Endometrial microvascular endothelial cells (primary cell): Measurements from ENCODE around the gene BMERB1. TPM values are rescaled to one million over a fixed set of nuclear protein-coding genes. Genes with fewer than 3 reads are reported as not detected.

Source experiments
- in situ Hi-C: cut with HindIII; loops from 2 replicates; pipeline ENCODE4 v1.10.0; 2017; ENCODE audit warnings: low sequenced_read_pairs, low pct_unique_long_range_greater_than_20kb; ENCODE audit errors: inconsistent ontology term
- total RNA-seq: library from RNA; depleted of rRNA; stranded (reverse); fragments of >200 nt; gene quantifications from one replicate; pipeline ENCODE4 v1.2.3, GENCODE V29; 2015; ENCODE audit errors: inconsistent ontology term

The BMERB1 gene
- total RNA-seq, 1 donor from 2014 or later: 28.4 TPM

DNA sequence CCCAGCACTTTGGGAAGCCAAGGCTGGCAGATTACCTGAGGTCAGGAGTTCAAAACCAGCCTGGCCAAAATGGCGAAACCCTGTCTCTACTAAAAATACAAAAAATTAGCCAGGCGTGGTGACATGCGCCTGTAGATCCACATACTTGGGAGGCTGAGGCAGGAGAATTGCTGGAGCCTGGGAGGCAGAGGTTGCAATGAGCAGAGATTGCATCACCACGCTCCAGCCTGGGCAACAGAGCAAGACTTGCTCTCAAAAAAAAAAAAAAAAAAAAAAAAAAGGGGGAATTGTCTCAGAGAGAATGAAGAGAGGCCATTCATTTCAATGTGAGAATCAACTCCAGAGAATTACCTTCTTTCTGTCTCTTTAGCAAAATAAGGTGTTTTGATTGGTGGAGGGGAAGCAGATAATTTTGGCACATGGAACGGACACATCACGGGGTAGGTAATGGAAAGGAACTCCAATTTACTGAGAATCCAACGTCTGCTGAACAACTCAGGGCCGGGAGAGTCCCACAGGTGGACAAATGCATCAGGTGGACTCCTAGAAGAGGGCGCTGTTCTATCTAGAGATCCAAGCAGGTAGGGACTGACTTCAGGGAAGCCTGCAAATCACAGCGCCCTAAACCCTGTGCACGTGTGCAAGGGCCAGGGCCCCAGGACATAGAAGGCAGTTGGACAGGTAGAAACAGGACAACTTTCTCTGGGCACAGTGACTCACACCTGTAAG lies 77.5 kb downstream of the BMERB1 start:
- in situ Hi-C loops: no loop called here

DNA sequence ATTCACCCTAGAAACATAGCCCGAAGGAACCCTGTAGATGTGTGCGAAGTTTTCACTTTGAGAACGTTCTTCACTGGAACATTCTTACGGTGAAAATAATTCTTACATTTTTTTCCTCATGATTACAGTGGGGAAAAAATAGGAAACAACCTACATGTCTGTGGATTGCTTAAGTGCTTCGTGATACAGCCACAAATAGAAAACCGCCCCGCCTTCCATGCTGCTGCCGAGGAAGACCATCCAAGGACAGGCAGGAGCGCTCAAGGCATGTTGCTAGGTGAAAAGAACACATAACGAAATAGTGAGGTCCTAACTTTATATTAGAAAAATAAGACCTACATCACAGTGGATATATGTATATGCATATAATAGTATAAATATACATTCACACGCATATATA lies 78.8 kb downstream of the BMERB1 start:
- in situ Hi-C loops: no loop called here

DNA sequence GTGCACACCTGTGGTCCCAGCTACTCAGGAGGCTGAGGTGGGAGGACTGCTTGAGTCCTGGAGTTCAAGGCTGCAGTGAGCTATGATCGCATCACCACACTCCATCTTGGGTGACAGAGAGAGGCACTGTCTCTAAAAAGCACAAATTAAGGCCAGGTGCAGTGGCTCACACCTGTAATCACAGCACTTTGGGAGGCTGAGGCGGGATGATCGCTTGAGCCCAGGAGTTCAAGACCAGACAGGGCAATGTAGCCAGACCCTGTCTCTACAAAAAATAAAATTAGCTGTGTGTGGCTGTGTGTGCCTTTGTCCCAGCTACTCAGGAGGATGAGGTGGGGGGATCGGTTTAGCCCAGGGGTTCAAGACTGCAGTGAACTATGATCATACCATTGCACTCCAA lies 81.6 kb downstream of the BMERB1 start:
- in situ Hi-C loops: no loop called here

DNA sequence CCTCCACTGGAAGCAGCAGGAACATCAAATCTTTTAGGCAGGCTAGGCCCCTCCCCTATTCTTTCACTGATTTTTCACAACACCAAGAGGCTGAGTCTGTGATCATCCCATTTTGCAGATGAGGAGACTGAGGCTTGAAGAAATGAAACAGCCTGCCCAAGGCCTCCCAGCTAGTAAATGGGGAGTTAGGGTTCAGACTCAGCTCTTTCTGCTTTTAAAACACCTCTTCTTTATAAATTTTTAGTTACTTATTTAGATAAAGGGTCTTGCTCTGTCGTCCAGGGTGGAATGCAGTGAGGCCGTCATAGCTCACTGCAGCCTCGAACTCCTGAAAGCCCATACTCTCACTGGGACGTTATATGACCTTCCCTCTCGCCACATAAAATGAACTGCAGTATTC lies 82.2 kb downstream of the BMERB1 start:
- in situ Hi-C loops: no loop called here

DNA sequence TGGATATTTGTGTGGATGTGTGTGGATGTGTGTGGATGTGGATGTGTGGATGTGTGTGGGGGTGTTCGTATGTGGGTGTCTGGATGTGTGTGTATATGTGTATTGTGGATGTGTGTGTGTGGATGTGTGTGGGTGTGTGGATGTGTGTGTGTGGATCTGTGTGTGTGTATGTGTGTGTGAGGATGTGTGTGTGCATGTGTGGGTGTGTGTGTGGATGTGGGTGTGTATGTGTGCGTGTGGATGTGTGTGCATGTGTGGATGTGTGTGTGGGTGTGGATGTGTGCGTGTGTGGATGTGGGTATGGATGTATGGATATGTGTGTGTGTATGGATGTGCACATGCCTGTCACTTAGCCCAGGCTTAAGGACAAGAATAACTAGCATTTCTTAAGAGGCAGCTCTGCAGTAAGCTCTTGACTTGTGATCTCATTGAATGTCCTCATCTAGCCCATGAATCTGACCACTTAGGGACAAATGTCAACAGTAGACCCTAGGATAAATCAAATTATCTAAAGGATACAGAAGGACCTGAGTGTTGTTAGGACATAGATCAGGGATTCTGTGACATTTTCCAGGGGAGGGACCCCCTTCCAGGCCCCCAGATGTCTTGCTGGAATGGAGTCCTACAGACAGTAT lies 83.5 kb downstream of the BMERB1 start:
- in situ Hi-C loops: no loop called here

DNA sequence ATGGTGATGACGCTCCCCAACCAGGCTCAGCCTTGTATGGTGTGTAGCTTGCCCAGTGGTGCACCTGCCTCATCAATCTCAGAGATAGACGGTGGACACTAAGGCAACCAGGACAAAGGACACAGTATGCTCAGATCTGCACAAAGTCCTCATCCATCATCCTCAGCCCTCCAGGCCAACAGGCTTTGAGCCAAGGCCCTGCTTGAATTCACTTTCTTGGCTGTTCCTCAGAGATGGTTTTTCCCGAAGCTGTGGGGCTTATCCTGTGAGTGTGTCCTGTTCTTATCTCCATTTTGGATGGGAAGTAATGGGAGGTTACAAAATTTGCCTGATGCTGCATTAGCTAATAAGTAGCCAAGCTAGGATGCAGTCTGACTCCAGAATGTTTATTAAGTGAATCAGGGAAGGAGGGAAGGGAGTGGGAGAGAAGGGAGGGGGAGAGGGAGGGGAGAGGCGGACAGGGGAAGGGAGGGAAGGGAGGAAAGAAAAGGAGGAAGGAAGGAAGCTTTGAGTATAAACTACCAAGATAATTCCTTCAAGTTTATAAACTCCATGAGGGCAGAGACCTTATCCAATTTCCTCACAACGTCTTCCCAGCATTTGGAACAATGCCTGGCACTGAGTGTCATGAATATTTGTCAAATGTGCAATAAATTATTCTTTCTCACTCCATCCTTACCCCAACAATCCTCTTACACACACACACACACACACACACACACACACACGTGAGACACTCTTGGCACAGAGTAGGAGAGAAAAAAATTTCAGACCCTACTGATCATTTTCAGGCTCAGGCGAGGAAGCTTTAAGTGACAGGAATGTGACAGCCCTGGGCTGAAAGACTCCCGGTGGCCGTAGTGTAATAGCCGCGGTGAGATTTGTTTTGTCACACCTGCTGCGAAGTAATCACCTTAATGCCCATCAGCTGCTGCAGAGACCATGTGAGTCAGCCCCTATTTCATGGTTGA lies 84.3 kb downstream of the BMERB1 start:
- in situ Hi-C loops: no loop called here

DNA sequence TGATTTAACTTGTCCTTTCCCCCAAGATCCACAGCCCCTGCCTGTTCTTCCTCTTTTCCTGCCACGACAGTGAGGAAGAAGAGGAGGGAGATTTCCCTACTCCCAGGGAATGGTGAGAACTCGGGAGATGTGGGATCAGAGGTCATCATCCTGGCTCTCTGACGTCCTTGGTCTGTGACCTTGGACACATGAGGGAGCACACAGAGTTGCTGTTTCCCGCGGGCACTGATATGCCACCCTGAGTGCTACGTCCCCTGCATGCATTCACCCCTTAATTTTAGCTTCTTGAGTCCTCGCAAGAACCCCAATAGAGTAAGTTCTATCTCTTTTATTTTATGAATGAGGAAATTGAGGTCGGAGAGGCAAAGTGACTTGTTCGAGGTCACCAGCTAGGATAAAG lies 85.4 kb downstream of the BMERB1 start:
- in situ Hi-C loops: no loop called here

DNA sequence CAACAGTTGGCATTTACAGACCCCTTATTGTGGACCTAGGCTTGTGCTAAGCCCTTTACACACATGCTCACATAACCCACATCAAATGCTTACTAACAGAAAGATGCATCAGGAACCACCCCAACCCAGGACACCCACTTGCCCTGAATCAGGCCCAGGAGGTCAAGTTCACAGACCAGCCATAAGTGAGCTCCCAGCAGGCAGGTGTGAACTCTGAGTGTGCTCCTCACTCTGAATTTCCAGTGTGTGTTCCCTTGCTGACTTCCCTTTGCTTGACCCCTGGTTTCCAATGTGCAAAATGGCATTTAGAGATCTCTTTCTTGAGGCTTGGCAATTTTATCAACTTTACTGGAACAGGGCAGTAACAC lies 87.0 kb downstream of the BMERB1 start:
- in situ Hi-C loops: no loop called here

DNA sequence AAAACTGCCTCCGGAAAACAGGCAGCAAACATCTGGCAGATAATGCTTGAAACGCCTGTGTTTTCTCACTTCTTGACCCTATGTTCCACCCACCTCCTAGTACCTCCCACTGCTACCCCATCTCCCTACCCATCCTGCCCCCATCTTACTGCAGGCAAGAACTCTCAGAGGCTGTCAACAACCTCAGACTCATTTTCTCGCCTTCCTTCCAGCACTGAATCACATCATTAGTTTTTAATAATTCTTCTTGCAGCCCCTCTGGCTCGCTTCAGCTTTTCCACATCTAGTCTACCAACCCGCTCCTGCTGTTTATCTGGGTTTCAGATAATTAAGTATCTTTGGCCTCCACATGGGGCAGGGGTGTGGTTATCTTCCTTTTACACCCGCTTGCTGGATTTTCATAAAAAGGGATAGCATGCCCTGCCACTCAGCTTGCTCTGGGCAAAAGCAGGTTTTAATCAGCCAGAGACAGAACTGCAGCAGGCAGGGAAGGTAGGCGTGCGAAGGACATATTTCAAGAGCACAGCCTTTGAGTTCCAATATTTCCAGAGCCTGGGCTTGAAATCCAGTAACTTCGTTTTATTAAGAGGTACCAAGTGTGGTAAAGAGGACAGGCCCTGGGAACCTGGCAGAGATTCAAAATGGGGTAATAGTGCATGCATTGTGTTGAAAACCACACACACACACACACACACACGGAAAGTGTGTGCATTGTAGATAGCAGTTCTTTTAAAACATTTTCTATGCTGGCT lies 87.5 kb downstream of the BMERB1 start:
- in situ Hi-C loops: no loop called here

DNA sequence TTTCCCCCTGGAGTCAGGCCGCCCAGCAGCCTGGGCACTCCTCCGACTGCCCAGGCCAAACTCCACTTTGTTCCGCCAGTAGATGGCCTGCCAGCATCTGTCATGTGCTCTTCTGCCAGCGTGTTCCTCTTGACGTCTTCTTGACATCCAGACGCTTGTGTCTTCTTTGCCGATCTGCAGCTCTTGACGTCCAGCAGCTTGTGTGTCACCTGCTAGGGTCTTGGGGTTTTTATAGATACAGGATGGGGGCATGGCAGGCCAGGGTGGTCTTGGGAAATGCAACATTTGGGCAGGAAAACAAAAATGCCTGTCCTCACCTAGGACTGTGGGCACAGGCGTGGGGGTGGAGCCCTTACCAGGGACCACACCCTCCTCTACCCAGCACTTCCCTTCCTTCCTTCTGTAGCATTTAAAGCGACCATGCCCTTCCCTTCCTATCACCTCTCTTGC lies 88.7 kb downstream of the BMERB1 start:
- in situ Hi-C loops: no loop called here

DNA sequence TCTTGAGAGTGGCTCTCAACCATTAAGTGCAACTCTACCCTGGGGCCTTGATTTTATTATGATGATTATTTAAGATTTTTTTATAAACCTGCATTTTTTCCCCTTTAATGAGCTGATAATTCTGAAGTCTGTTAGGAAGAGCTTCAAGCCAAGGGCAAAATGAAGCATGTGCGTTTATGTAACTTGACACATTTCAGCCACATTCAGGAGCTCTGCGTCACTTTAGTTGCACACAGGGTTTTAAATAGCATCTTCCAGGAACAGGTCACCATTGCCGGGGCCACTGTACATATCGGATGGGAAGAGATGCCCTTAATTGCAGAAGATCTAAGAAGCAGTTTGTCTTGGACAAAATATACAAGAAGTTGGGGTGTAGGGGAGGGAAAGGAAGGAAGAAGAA lies 89.6 kb downstream of the BMERB1 start:
- in situ Hi-C loops: no loop called here

DNA sequence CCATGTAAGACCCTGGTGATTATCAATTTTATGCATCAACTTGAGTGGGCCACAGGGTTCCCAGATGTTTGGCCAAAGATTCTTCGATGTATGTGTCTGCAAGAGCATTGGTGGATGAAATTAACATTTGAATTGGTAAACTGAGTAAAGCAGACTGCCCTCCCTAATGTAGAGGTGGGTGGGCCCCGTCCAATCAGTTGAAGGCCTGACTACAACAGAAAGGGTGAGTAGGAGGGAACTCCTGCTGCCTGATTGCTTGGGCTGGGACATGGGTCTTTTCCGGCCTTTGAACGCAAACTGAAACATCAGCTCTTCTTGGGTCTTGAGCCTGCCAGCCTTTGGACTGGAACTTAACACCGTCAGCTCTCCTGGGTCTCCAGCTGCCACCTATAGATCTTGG lies 90.6 kb downstream of the BMERB1 start:
- in situ Hi-C loops: no loop called here

DNA sequence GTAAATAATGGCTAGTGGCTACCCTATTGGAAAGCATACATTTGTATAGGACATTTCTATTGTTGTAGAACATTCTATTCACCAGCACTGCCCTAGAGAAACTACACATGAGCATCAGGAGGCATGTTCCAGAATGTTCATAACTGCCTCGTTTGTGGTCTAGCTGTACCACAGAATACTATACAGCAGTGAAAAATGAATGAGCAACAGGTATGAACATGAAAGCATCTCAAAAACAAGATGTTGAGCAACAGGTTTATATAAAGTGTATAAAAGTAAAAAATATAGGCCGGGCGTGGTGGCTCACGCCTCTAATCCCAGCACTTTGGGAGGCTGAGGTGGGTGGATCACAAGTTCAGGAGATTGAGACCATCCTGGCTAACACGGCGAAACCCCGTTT lies 91.7 kb downstream of the BMERB1 start:
- in situ Hi-C loops: no loop called here

DNA sequence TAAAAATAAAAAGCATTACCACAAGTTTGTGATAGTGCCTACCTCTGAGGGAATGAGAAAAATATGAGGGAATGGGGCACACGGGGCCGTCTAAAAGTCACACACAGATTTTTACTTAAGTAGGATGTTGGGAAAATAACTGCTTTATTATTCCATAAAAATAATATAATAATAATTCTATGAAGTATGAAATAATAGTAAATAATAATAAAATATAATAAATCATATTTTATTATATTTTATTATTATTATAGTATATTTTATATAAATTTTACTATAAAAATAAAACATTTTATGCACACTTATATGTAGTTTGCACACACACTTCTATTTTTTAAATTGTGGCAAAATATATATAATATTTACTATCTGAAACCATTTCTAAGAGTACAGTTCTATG lies 92.3 kb downstream of the BMERB1 start:
- in situ Hi-C loops: no loop called here

DNA sequence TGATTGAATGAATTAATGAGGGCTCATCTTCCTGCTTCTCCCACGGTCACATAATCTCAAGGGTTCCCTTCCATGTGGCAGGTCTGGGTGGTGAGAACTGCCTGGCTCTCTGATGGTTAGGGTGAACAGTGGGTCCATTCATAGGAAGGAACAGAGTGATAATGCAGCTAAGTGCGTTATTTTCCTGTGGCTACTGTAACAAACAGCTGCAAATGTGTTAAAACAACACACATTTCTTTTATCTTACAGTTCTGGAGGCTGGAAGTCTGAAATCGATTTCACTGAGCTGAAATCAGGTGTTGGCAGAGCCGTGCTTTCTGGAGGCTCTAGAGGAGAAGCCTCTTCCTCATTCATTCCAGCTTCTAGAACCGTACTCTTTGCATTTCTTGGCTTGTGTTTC lies 95.3 kb downstream of the BMERB1 start:
- in situ Hi-C loops: no loop called here

DNA sequence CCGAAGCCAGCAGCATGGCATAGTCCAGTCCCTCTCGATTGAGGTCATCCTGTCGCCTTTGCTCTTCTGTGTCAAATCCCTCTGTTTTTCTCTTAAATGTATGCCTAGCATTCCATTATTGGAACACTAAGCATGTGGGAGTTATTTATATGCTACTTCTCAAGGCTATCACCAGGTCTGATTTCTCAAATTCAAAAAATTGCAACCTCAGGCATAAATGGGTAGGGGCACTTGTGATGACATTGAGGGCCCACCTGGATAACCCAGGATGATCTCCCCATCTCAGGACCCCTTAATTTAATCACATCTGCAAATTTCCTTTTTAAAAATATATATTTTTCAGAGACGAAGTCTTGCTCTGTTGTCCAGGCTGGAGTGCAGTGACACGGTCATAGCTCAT lies 95.7 kb downstream of the BMERB1 start:
- in situ Hi-C loops: no loop called here

DNA sequence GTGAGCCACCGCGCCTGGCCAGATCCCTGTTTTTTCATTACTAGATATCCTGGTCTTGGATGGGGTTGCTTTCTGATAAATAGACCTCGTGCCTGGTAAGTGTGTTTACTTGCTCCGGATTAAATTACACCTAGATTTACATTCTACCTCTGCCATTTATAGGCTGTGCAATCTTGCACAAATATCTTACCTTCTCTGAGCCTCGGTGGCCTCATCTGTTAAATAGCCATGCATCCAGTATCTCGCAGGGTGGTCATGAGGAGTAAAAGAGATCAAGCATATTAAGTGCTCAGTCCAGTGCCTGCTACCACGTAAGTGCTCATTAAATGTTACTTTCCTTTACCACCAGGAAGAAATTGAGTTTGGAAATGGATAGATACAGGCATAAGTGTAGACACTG lies 98.4 kb downstream of the BMERB1 start:
- in situ Hi-C loops: no loop called here

DNA sequence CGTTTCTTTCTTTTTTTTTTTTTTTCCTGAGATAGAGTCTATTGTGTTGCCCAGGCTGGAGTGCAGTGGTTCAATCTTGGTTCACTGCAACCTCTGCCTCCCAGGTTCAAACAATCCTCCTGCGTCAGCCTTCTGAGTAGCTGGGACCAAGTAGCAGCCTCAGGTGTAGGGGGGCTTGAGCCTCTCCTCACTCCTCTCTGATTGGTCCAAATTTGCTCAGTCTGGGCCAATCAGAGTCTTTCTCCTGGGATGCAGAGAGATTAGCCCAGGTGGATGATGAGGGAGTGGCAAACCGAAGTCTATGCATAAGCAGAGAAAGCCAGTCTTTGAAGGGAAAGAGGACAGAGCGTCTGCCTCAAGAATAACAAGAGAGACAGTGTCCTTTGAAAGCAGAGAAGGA lies 99.0 kb downstream of the BMERB1 start:
- in situ Hi-C loops: no loop called here

DNA sequence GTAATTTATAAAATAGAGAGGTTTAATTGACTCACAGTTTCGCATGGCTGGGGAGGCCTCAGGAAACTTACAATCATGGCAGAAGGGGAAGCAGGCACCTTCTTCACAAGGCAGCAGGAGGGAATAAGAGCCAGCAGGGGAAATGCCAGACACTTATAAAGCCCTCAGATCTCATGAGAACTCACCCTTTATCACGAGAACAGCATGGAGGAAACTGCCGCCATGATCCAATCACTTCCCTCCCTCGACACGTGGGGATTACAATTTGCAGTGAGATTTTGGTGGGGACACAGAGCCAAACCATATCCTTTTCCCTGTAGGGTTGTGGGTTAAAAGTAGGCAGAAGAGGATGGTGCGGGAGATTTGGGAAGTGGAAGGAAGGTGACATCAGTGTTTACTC lies 101.4 kb downstream of the BMERB1 start:
- in situ Hi-C loops: no loop called here
